Fibroblast of lung (primary cell): ENCODE measurements around the gene ST6GAL1. TPM values are rescaled to one million over a fixed set of nuclear protein-coding genes. Genes with fewer than 3 reads are reported as not detected.

Experiments
- DNase-seq, 2 donors: peaks; one replicate each; pipeline versions ENCODE4 v3.0.0 to v3.0.0-alpha.2; 2010; ENCODE audit warnings: low read depth in 2 of 2
- H2AFZ ChIP-seq: 2 replicates; pipeline ENCODE4 v1.5.1; 2012; ENCODE audit warnings: low read length, control low read depth, inconsistent platforms
- H3K27ac ChIP-seq: 2 replicates; pipeline ENCODE4 v1.5.1; 2011; ENCODE audit warnings: low read length, control low read depth; ENCODE audit not compliant: insufficient read depth
- H3K27me3 ChIP-seq: 2 replicates; pipeline ENCODE4 v1.5.1; 2011; ENCODE audit warnings: mild to moderate bottlenecking, low read length; ENCODE audit not compliant: control insufficient read depth, insufficient read depth
- H3K36me3 ChIP-seq: 2 replicates; pipeline ENCODE4 v1.5.1; 2011; ENCODE audit warnings: low read length; ENCODE audit not compliant: control insufficient read depth, insufficient read depth
- H3K4me1 ChIP-seq: 2 replicates; pipeline ENCODE4 v1.5.1; 2011; ENCODE audit warnings: low read length; ENCODE audit not compliant: control insufficient read depth, insufficient read depth; ENCODE audit errors: extremely low read depth
- H3K4me2 ChIP-seq: 2 replicates; pipeline ENCODE4 v1.5.1; 2011; ENCODE audit warnings: low read length, control low read depth; ENCODE audit not compliant: insufficient read depth; ENCODE audit errors: extremely low read depth
- H3K4me3 ChIP-seq, 4 experiments: fragments of 200-600 bp in 1 of 4; sonication (generic) in 1 of 4; replicated peaks in 1 of 4; 2 replicates each; pipeline ENCODE4 v1.5.1; 2011 to 2016; ENCODE audit warnings: low read length in 4 of 4, low read depth in 3 of 4, mild to moderate bottlenecking in 3 of 4, control low read depth in 2 of 4, inconsistent platforms in 1 of 4, mixed read lengths in 1 of 4; ENCODE audit not compliant: insufficient read depth in 1 of 4; ENCODE audit errors: control extremely low read depth in 1 of 4
- H3K79me2 ChIP-seq: 2 replicates; pipeline ENCODE4 v1.5.1; 2012; ENCODE audit warnings: mild to moderate bottlenecking, low read length, inconsistent platforms; ENCODE audit not compliant: control insufficient read depth, insufficient read depth
- H3K9ac ChIP-seq: 2 replicates; pipeline ENCODE4 v1.5.1; 2011; ENCODE audit warnings: mild to moderate bottlenecking, low read length, control low read depth; ENCODE audit not compliant: insufficient read depth
- H3K9me3 ChIP-seq: 2 replicates; pipeline ENCODE4 v1.5.1; 2012; ENCODE audit warnings: low read depth, low read length; ENCODE audit not compliant: control insufficient read depth, insufficient read depth
- H4K20me1 ChIP-seq: 2 replicates; pipeline ENCODE4 v1.5.1; 2011; ENCODE audit warnings: low read length; ENCODE audit not compliant: control insufficient read depth, insufficient read depth; ENCODE audit errors: extremely low read depth
- EZH2 ChIP-seq: IDR thresholded peaks from 2 replicates; pipeline ENCODE4 v1.5.1; 2012; ENCODE audit warnings: low read length, control low read depth, mild to moderate bottlenecking; ENCODE audit errors: missing control alignments
- polyA plus RNA-seq, 2 donors: library from polyadenylated mRNA; depleted of rRNA in 1 of 2; stranded (reverse) in 1 of 2; unstranded in 1 of 2; fragments of >200 nt; gene quantifications; 2 replicates each; pipeline ENCODE4 v1.2.1, GENCODE V29; 2011 to 2012; ENCODE audit warnings: missing spikeins in 1 of 2
- total RNA-seq: library from RNA; depleted of rRNA; stranded (reverse); fragments of >200 nt; gene quantifications from 2 replicates; pipeline ENCODE4 v1.2.1, GENCODE V29; 2014
- TF ChIP-seq, protein P1 (sequence below), 2 donors: IDR thresholded peaks in 1 of 2; conservative IDR thresholded peaks in 1 of 2; 1 replicate in 1 of 2; 2 replicates in 1 of 2; pipeline ENCODE4 v1.5.1; 2011 to 2012; ENCODE audit warnings: low read length in 2 of 2, control low read depth in 1 of 2, inconsistent platforms in 1 of 2, low read depth in 1 of 2, mild to moderate bottlenecking in 1 of 2

The ST6GAL1 gene
- total and polyA plus RNA-seq, 2 donors (not counting 1 experiment from before 2014, with no cell fraction given) = 0.83 to 1.00 TPM

DNA sequence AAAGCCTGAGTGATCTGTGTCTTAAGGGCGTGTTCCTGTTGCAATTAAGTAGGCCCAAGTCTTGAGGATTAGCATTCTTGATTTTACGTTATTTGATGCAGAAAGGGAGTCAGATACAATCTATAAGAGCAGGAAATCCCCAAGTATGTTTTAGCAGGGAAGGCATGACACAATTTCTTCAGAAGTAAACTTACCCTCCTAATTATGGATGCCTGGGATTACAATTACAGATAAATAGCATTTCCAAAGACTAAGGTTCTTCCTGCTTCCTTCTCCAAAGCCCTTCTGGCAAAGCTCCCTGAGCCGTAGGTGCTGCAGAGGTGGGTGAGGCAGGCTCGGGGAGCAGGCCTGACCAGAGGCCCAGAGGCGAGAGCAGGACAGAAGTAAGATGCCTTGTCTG lies 34.9 kb upstream of the ST6GAL1 start:
- no peaks in the 10 kb centered on the region for H3K36me3 ChIP-seq
- H2AFZ ChIP-seq = no peak overlapping the region
- H3K9me3 ChIP-seq = no peaks in the 10 kb centered on the region
- H3K4me2 ChIP-seq = no peak overlapping the region
- no peaks in the 10 kb centered on the region for H3K4me1 ChIP-seq
- no peak overlapping the region for H3K9ac ChIP-seq
- no peak overlapping the region for H3K27ac ChIP-seq
- H3K4me3 ChIP-seq = no peak overlapping the region
- H4K20me1 ChIP-seq = no peaks in the 10 kb centered on the region
- DNase-seq = no peak
- no peaks in the 10 kb centered on the region for H3K79me2 ChIP-seq
- H3K27me3 ChIP-seq = no peaks in the 10 kb centered on the region
- TF ChIP-seq, protein P1, sequence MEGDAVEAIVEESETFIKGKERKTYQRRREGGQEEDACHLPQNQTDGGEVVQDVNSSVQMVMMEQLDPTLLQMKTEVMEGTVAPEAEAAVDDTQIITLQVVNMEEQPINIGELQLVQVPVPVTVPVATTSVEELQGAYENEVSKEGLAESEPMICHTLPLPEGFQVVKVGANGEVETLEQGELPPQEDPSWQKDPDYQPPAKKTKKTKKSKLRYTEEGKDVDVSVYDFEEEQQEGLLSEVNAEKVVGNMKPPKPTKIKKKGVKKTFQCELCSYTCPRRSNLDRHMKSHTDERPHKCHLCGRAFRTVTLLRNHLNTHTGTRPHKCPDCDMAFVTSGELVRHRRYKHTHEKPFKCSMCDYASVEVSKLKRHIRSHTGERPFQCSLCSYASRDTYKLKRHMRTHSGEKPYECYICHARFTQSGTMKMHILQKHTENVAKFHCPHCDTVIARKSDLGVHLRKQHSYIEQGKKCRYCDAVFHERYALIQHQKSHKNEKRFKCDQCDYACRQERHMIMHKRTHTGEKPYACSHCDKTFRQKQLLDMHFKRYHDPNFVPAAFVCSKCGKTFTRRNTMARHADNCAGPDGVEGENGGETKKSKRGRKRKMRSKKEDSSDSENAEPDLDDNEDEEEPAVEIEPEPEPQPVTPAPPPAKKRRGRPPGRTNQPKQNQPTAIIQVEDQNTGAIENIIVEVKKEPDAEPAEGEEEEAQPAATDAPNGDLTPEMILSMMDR (conservative IDR thresholded peaks at IDR 0.05 in 1 of 2, IDR thresholded peaks at IDR 0.05 in 1 of 2; ENCODE audit: low read depth in 1 of 2, low read length in 2 of 2) = no peak
- TF ChIP-seq EZH2 = no peak

DNA sequence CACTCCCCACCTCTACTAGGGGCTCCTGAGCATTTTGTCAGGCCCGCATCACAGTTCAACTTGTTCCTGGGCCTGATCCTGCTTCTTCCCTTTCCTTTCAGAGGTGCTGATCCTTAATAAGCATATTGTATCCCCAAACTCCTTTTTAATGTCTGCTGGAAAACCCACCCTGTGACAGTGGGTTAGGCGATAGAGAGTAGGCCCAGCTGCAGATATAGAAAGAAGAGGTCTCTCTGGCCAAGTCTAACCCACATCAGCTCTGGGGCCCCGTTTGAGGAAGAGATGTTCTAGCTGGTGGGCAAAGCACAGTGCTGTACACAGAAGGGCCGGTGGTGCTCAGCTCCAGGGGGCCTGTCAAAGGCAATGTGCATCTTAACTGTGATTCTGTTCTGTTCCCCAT lies 34.3 kb upstream of the ST6GAL1 start:
- no peak overlapping the region for H3K9ac ChIP-seq
- no peak overlapping the region for H3K4me3 ChIP-seq
- TF ChIP-seq, protein P1 (conservative IDR thresholded peaks at IDR 0.05 in 1 of 2, IDR thresholded peaks at IDR 0.05 in 1 of 2; ENCODE audit: low read depth in 1 of 2, low read length in 2 of 2) = no peak
- no peak for TF ChIP-seq EZH2
- H3K9me3 ChIP-seq = no peaks in the 10 kb centered on the region
- H3K27me3 ChIP-seq = no peaks in the 10 kb centered on the region
- no peaks in the 10 kb centered on the region for H3K4me1 ChIP-seq
- no peak for DNase-seq
- no peak overlapping the region for H2AFZ ChIP-seq
- no peaks in the 10 kb centered on the region for H3K79me2 ChIP-seq
- no peaks in the 10 kb centered on the region for H4K20me1 ChIP-seq
- H3K36me3 ChIP-seq = no peaks in the 10 kb centered on the region
- no peak overlapping the region for H3K27ac ChIP-seq
- H3K4me2 ChIP-seq = no peak overlapping the region

DNA sequence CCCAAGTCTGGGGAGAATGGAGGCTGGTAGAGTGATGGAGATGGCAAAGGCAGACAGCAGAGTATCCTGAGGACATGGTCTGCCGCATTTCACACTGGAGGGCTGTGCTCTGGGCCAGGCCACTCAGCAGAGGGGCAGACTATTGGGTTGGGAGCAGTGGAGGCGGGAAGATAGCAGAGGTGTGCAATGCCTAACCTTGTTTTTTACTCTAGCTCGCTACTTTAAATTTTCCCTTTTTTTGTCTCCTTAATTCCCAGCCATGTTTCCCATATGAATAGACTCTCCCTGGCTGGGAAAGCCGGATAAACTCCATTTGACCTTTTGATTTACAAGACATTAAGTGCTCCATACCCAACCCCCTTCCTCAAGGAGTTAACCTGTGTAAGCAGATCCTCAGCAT lies 33.5 kb upstream of the ST6GAL1 start:
- H3K4me3 ChIP-seq = no peak overlapping the region

More for the DNA sequence above, 33.5 kb upstream of the ST6GAL1 start:
- no peak overlapping the region for H3K9ac ChIP-seq
- no peaks in the 10 kb centered on the region for H4K20me1 ChIP-seq
- H3K36me3 ChIP-seq = no peaks in the 10 kb centered on the region
- H3K27me3 ChIP-seq = no peaks in the 10 kb centered on the region
- H3K9me3 ChIP-seq = no peaks in the 10 kb centered on the region
- no peak overlapping the region for H2AFZ ChIP-seq
- TF ChIP-seq, protein P1 (conservative IDR thresholded peaks at IDR 0.05 in 1 of 2, IDR thresholded peaks at IDR 0.05 in 1 of 2; ENCODE audit: low read depth in 1 of 2, low read length in 2 of 2) = no peak
- no peak for TF ChIP-seq EZH2
- no peaks in the 10 kb centered on the region for H3K79me2 ChIP-seq
- H3K4me1 ChIP-seq = no peaks in the 10 kb centered on the region
- DNase-seq = no peak
- H3K4me2 ChIP-seq = no peak overlapping the region
- no peak overlapping the region for H3K27ac ChIP-seq
